HS-5 (cell line): ENCODE results near the gene ZNF804A.

Source experiments
- DNase-seq: peaks from one replicate; pipeline ENCODE4 v3.0.0-alpha.2; 2012; ENCODE audit warnings: low read depth

The ZNF804A gene

GRCh38 chr2:184598316-184599053 lies at the start of gene ZNF804A:
Gene ZNF804A, plus strand, starts transcription at chr2:184598529. Its CDS starts 431 bp downstream, at chr2:184598960.
- DNase-seq = peak; percentile 30

GRCh38 chr2:184549153-184549552 lies 49.2 kb upstream of the ZNF804A start:
- no peak for DNase-seq

GRCh38 chr2:184551626-184552025 lies 46.7 kb upstream of the ZNF804A start:
- DNase-seq = no peak

- DNase-seq = no peak
Measured at GRCh38 chr2:184554736-184555135, 43.6 kb upstream of the ZNF804A start.

GRCh38 chr2:184555352-184555751 lies 43.0 kb upstream of the ZNF804A start:
- no peak for DNase-seq

- no peak for DNase-seq
Measured at GRCh38 chr2:184556639-184557038, 41.7 kb upstream of the ZNF804A start.

GRCh38 chr2:184558713-184559464 lies 39.4 kb upstream of the ZNF804A start:
- DNase-seq = peak; percentile 18

- DNase-seq = no peak
Measured at GRCh38 chr2:184560603-184561002, 37.7 kb upstream of the ZNF804A start.

GRCh38 chr2:184562532-184562931 lies 35.8 kb upstream of the ZNF804A start:
- no peak for DNase-seq

- DNase-seq = no peak
Measured at GRCh38 chr2:184564092-184564491, 34.2 kb upstream of the ZNF804A start.

GRCh38 chr2:184566716-184567115 lies 31.6 kb upstream of the ZNF804A start:
- DNase-seq = no peak

- DNase-seq = no peak
Measured at GRCh38 chr2:184577056-184577455, 21.3 kb upstream of the ZNF804A start.

- DNase-seq = no peak
Measured at GRCh38 chr2:184577743-184578142, 20.6 kb upstream of the ZNF804A start.

GRCh38 chr2:184579226-184579625 lies 19.1 kb upstream of the ZNF804A start:
- no peak for DNase-seq

- no peak for DNase-seq
Measured at GRCh38 chr2:184581391-184581790, 16.9 kb upstream of the ZNF804A start.

GRCh38 chr2:184589261-184589660 lies 9.1 kb upstream of the ZNF804A start:
- no peak for DNase-seq

- DNase-seq = peak; percentile 85
Measured at GRCh38 chr2:184596819-184597411, 1.4 kb upstream of the ZNF804A start.

- DNase-seq = peak; percentile 58
Measured at GRCh38 chr2:184597571-184597991, 748 bp upstream of the ZNF804A start.

GRCh38 chr2:184598002-184598315 lies 370 bp upstream of the ZNF804A start:
- no peak for DNase-seq

GRCh38 chr2:184599054-184599871 lies 934 bp downstream of the ZNF804A start:
- DNase-seq = peak; percentile 61

- DNase-seq = no peak
Measured at GRCh38 chr2:184599872-184600222, 1.5 kb downstream of the ZNF804A start.

- no peak for DNase-seq
Measured at GRCh38 chr2:184602734-184603133, 4.4 kb downstream of the ZNF804A start.
